Hematopoietic multipotent progenitor cell (in vitro differentiated cells): Measurements from ENCODE around the gene PRRG4. TPM values are rescaled to one million over a fixed set of nuclear protein-coding genes. Genes with fewer than 3 reads are reported as not detected.
A peak's percentile ranks its signal among the peaks of the same experiment; 100 is the strongest.
"Not testable (repeated sequence)": the region's sequence is repeated elsewhere in the genome, so short reads cannot be mapped to it uniquely, and the experiment has no call there.

Experiments used
- DNase-seq, 3 donors: peaks; one replicate each; pipeline ENCODE4 v3.0.0-alpha.2; 2011 to 2015; ENCODE audit warnings: low read depth in 2 of 3, low spot score in 2 of 3
- total RNA-seq: library from RNA; depleted of rRNA; stranded (reverse); fragments of >200 nt; gene quantifications from one replicate; pipeline ENCODE4 v1.2.3, GENCODE V29; 2012

The PRRG4 gene
- 1.3 TPM for total RNA-seq

GRCh38 chr11:32829680-32830412, at the start of gene PRRG4:
PRRG4 (plus strand) TSS chr11:32829927; CDS start chr11:32830530, 603 bp downstream.
- DNase-seq, result peak in 2 of 3 donors; percentile 54 to 75

GRCh38 chr11:32780839-32781238, 48.9 kb upstream of the PRRG4 start:
- DNase-seq, result not testable (repeated sequence)

GRCh38 chr11:32781721-32782120, 48.0 kb upstream of the PRRG4 start:
- DNase-seq, result no peak

- DNase-seq, result no peak
Measured at GRCh38 chr11:32785262-32785661, 44.5 kb upstream of the PRRG4 start.

GRCh38 chr11:32786811-32787210, 42.9 kb upstream of the PRRG4 start:
- no peak for DNase-seq

GRCh38 chr11:32790916-32791315, 38.8 kb upstream of the PRRG4 start:
- DNase-seq, result no peak

GRCh38 chr11:32792111-32792947, 37.4 kb upstream of the PRRG4 start:
- no peak for DNase-seq

GRCh38 chr11:32792948-32793475, 36.7 kb upstream of the PRRG4 start:
- peak; percentile 31 to 73 (median 39) for DNase-seq

- no peak for DNase-seq
Measured at GRCh38 chr11:32794439-32794838, 35.3 kb upstream of the PRRG4 start, which contains the start of gene CCDC73. CCDC73 (minus strand) TSS chr11:32794662; CDS start chr11:32760243, 34,419 bp downstream.

GRCh38 chr11:32796425-32796824, 33.3 kb upstream of the PRRG4 start:
- no peak for DNase-seq

- peak in 2 of 3 donors; percentile 67 to 81 for DNase-seq
Measured at GRCh38 chr11:32809313-32809712, 20.4 kb upstream of the PRRG4 start.

- DNase-seq, result no peak
Measured at GRCh38 chr11:32817181-32817851, 12.4 kb upstream of the PRRG4 start.

- DNase-seq, result no peak
Measured at GRCh38 chr11:32817852-32818183, 11.9 kb upstream of the PRRG4 start.

GRCh38 chr11:32819187-32819586, 10.5 kb upstream of the PRRG4 start:
- no peak for DNase-seq

GRCh38 chr11:32820497-32820896, 9.2 kb upstream of the PRRG4 start:
- no peak for DNase-seq

- DNase-seq, result no peak
Measured at GRCh38 chr11:32821517-32821916, 8.2 kb upstream of the PRRG4 start.

GRCh38 chr11:32821917-32822560, 7.7 kb upstream of the PRRG4 start:
- no peak for DNase-seq

- DNase-seq, result not testable (repeated sequence)
Measured at GRCh38 chr11:32823617-32824016, 6.1 kb upstream of the PRRG4 start.

GRCh38 chr11:32826113-32826512, 3.6 kb upstream of the PRRG4 start:
- DNase-seq, result no peak

- DNase-seq, result no peak
Measured at GRCh38 chr11:32827276-32827675, 2.5 kb upstream of the PRRG4 start.
